GM19238 (cell line): ENCODE results near the gene PSMA5.
A peak's percentile ranks its signal among the peaks of the same experiment; 100 is the strongest.
"Not testable (repeated sequence)": the region's sequence is repeated elsewhere in the genome, so short reads cannot be mapped to it uniquely, and the experiment has no call there.

Experiments used
- DNase-seq: peaks from one replicate; pipeline ENCODE4 v3.0.0; 2011; ENCODE audit warnings: low spot score; ENCODE audit not compliant: insufficient read length

Gene PSMA5

DNA sequence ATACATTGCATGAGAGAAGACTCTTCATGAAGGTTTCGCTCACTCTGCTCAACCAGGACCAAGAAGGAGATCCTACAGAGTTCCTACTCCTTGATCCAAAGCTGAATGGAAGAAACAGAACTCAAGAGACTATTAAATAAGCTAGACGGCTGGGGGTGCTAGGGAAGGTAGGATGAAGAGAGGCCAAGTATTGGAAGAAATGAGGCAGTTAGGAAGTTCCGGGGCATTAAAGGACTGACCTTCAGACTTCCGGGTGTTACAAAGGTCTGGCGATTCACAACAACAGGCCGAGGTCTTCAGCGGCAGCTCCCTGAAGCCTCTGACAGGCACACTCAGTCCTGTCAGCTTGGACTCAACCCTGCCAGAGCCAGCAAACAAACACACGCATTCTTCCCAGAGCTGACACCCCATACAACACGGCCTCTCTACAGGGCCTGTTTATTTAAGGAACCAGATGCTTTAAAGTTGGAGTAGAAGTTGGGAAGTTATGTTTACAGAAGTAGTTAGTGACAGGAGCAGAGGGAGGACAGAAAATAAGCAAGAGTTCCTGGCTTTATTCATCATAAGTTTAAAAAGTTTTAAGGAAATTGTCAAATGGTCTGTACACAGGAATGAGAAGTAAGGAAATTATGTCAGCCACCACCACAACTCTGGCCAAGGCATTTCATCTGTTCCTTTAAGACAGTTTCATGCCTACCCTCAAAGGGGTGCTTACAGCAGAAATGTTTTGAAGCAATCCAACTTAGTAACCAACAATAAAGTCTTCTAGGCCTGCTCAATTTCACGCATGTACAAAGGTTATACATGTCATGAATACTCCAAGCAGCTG lies 33.2 kb downstream of the PSMA5 start:
- no peak for DNase-seq

DNA sequence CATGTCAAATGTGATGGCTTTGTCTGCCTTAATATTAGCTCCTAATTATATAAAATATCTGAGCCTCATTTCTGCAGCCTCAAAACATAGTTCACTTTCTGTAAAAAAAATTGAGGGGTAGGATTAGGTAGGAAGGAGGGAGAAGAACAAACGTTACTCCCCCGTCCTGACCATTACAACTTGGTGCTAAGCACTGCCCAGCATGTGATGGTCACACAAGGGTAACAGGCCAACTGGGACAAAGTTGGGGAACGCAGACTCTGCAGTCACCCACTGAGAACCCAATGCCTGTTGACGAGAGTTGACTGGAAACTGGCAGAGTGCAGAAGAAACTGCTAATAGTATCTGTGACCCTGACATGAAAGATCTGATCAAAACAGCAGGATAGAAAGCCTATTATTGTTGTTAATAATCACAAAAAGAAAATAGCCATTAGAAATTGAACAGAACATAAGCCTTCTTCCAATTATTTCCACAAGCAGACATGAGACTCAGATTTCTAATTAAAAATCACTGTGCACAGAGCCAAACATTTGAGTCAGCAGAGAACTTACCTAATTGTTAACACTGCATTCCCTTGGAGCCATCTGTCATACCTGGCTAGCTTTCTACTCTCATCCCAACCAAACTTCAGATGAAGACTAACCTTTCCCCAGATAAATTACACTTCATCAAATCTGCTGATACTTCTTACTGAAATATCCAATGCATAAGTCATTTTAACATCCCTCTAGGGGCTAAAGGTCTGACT lies 34.0 kb downstream of the PSMA5 start:
- DNase-seq: no peak

DNA sequence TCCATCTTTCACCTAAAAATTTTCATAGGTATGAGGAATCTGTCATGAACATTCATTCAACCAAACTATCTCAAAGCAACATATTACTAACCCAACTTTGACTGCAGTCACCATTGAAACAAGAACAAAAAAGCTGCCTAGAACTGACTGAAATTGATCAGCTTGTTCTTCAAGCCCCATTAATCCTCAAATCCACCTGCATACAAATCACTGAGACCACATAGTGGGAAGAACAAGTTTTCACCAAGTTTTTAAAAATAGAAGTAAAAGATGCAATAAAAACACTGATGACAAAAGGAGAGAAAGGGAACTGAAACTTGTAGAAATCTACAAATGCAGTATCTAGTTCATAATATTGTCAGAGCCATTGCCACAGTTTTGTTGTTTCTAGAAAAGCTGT lies 34.6 kb downstream of the PSMA5 start:
- peak; percentile 11 for DNase-seq

DNA sequence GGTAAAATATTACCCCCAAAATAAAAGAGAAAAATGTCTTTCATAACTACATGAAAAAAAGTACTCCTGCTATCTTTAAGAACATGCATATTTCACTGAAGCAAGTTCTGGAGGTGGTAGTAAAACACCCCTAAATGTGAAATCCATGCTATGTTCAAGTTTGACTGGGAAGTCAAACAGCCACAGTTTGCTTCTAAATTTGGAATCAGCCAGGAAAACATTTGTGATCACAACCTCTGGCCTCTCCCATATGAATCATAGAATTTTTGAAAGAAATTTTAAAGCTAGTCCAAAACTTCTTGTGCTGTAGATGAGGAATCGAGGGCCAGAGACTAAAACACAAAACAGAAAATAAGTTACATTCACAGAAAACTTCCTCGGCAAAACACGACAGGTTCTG lies 35.1 kb downstream of the PSMA5 start:
- DNase-seq: no peak

DNA sequence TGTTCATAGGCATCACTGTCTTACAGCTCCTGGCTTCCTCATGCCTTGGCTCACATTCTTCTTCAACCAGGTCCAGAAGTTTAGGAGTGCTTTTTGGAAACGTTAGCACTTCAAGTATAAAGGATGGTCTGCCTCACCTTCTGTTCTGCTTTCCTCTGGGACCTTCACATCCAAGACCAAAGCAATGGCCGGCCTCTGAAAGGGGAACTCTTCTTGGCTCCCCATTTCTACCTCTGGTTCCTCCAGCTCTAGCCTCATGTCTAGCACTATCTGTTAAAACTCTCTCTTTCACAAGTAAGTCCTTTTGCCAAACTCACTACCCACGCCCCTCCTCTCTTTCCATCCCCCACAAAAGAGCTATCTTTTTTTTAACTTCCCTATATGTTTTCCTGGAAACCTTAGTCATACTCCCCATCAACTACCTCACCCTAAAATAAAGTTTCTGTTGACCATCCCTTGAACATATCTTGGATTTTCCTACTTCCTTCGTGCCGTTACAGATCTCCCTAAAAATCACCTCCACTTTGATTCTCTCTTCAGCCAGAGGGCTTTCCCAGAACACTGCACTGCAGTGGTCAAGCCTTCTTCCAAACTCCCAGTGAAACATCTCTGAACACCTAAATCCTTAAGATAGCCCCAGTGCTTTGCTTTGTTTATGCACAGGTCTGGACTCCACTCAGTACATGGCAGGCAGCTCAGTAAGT lies 36.5 kb downstream of the PSMA5 start:
- no peak for DNase-seq

DNA sequence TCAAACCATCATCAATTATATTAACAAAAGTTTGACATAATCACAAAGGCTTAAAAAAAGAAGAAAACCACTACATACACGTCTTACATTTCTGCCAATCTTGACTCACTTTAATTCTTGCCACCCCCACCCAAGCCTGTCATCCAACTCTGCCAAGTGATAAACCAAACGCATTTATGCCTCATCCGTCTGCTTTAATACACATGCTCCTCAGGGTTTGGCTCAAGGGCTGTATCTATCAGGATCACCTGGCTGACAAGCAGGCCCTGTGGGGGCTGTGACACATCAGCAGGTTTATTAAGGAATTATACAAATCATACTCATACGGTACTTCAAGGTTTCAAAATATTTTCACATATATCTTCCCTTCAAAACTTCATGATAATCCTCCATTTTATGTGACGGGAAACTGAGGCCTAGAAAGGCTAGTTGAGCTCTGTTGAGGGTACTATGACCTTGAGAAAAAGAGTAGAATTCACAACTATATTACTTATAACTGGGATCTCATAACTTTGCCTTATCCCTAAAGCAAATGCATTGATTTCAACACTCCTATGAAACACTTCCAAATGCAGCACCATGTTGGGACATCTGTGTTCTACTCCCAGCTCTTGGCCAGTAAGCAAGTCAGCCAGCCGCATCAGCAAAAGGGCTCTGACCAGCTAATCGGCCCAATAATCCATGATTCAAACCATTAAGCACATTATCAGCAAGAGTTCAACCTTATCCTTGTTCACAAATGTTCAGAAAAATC lies 37.2 kb downstream of the PSMA5 start:
- DNase-seq: no peak

DNA sequence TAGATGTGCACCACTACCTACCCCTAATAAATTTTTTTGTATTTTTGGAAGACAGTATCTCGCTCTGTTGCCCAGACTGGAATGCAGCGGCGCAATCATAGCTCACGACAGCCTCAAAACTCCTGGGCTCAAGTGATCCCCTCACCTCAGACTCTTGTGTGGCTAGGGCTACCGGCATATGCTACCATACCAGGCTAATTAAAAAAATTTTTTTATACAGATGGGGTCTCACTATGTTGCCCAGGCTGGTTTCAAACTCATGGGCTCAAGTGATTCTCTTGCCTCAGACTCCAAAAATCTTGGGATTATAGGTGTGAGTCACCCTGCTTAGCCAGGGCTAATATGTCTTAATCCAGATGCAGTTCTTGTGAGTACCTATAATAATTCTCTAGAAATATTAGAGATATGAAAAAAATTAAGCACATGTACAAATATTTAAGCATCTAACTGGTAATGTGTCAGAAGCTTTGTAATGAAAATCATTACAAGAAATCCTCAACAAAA lies 38.0 kb downstream of the PSMA5 start:
- no peak for DNase-seq

DNA sequence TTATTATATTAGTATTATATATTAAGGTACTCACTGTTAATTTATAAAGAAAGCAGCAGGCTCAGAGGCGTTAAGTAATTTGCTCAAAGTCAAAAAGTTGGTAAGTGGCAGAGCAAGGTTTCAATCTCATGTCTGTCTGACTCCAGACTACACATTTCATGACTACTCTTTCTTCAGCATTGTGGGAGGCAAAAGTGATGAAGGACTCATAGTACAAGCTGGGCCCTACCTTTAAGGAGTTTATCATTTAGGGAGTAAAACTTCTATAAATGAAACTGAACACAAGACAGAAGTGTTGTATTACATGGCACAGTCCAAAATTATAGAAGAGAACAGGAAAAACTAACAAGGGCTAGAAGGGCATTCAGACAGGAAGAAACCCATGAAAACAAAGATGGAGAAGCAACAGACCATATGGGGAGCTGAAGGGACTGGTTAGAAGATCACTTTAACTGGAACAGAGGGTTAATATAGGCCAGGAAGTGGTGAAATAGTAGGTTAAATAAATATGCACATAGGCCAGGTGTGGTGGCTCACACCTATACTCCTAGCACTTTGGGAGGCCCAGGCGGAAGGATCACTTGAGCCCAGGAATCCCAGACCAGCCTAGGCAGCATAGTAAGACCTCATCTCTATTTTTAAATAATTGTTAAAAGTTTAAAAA lies 40.1 kb downstream of the PSMA5 start:
- DNase-seq: no peak

DNA sequence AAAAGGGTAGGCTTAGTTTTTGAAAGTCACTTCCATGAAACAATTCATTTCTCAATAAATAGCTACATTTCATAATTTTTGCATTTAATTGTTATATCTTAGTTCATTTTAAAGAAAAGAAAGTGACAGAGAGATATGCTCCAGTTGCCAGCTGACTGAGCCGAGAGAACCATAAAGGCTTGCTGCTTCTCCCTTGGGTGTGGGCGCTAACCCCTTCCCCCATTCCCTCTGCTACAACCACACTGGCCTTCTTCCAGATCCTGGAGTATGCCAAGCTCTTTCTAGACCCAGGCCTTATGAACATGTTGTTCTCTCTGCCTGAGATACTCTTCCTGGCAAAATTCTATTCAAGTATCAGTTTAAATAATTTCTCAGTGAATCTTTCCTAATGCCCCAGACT lies 40.8 kb downstream of the PSMA5 start:
- DNase-seq: no peak

DNA sequence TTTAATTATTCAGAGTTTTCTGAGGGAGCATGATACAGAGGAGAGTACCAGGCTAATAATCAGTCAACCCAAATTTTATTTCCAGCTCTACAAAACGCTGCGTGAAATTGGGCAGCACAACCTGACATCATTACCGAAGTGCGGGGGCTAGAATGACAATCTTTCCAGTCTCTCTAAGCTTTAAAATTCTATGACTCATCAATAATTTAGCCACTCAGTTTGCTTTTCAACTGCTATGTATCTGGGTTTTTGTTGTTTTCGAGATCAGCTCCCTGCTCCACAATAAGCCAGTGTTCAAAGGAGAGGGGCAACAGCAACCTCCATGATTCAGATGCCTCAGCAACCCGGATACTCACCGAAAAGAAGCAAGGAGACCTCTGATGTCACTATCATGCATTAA lies 42.4 kb downstream of the PSMA5 start:
- no peak for DNase-seq

DNA sequence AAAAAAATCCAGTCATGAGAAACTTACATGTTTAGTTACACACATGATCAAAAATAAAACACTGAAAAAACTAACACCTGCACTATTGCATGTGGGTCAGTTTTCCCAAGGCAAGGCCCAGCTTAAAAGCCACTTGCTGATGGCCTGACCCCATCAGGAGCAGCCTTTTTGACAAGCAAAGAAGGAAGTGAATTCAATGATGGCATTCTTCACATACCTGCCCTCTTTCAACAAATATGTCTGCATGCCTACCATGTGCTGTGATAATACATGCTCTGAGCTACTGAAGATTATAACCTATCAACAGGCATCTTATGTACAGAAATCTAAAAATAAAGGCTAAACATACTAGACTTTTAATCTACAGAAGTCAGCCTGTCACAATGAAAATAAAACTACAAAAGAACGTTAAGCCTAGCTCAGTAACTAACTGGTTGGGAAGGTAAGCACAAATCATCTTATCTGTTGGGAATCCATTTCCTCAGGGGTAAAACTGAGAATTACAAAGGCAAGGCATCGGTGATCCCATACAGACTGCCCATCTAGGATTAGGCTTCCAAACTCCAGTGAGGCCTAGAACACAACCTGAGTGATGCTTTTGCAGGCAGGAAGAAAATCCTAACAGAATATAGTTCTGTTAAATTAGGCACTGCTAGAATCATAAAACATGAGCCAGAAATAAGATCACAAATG lies 43.0 kb downstream of the PSMA5 start:
- DNase-seq: no peak

DNA sequence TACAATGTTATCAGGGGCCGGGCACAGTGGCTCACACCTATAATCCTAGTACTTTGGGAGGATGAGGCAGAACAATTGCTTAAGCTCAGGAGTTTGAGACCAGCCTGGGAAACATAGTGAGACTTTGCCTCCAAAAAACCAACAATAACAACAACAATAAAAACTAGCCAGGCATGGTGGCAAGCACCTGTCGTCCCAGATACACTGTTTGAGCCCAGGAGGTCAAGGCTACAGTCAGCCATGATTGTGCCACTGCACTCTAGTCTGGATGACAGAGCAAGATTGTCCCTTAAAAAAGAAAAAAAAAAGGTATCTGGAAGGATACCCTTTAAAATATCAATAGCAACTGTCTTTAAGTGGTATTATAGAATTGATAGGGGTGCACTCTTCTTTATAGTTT lies 44.7 kb downstream of the PSMA5 start:
- no peak for DNase-seq

DNA sequence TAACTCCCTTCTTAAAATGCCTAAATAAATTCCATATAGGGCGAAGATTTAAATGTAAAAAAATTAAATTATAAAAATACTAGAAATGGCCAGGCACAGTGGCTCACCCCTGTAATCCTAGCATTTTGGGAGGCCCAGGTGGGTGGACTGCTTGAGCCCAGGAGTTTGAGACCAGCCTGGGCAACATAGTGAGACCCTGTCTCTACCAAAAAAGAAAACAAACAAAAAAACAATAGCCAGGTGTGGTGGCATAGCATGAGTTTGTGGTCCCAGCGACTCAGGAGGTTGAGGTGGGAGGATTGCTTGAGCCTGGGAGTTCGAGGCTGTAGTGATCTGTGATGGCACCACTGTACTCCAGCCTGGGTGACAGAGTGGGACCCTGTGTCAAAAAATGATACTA lies 46.3 kb downstream of the PSMA5 start:
- DNase-seq: no peak

DNA sequence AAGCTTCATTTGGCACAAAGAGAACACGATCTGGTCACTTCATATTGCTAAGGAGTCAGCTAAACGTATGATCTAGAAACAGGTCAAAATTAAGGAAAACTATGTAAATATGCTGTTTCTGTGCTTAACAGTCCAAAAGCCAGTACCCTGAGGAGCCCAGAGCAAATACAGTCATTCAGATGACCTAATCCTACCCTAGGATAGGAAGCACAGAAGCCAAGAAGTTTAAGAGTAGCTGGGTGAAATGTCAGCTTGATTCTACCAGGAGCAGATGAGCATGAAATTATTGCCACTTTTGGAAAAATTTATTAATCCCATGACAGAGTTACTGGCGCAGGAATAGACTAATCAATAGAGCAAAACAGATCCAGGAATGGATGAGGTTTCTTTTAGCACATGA lies 46.8 kb downstream of the PSMA5 start:
- DNase-seq: no peak

DNA sequence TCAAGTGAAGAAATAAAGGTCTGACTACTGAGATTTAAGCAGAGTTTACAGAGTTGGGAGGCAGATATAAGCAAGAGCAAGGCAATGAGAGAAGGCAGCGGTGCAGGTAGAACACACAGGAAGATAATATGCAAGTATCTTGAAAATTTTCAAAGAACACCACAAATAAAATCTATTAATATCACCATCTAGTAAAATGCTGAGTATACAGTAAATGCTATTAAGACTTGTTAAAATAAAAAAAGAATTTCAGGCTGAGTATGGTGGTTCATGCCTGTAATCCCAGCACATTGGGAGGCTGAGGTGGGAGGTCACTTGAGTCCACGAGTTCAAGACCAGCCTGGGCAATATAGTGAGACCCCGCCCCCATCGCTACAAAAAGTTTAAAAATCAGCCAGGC lies 48.5 kb downstream of the PSMA5 start:
- DNase-seq: no peak

DNA sequence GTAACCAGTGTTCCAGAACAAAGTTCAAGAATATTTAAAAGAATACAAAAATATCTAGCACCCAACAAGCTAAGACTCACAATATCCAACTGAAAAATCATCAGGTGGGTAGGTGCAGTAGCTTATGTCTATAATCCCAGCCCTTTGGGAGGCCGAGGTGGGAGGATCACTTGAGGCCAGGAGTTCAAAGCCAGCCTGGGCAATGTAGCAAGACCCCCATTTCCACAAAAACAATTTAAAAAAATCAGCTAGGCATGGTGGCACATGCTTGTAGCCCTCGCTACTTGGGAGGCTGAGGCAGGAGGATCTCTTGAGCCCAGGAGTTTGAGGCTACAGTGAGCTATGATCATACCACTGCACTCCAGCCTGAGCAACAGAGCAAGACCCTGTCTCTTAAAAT lies 52.6 kb downstream of the PSMA5 start:
- DNase-seq: not testable (repeated sequence)

DNA sequence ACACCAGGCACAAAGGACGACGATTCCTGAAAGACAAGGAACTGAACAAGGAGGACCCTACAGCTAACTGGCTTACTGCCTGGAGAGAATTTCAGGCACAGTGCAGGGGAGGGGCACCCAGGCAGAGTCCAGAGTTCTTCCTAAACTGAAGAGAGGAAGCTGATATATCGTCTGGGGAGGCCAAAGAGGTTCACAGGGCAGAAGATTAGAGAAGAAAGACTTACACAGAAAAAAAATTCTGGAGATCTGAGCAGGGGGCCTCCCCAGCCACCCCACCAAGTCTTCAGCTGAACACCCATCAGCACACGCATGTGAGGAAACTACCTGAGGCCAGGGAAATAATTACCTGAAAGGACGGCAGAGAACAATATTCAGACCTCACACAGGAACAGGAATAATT lies 53.1 kb downstream of the PSMA5 start:
- no peak for DNase-seq

DNA sequence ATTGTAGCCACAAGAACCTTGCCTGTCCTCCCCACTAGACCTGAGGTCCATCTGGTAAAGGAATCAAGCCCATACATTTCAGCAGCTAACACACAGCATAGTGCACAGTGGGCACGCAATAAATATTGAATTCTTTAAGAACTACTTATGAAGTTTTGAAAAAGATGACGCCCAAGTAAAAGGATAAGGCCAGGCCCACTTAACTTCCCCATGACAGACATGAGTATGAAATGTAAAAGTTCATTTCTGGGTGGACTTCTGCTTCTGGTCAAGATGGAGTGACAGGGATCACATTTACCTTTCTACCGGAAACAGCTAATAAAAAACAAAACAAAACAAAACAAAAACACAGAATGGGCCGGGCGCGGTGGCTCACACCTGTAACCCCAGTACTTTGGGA lies 54.0 kb downstream of the PSMA5 start:
- no peak for DNase-seq

DNA sequence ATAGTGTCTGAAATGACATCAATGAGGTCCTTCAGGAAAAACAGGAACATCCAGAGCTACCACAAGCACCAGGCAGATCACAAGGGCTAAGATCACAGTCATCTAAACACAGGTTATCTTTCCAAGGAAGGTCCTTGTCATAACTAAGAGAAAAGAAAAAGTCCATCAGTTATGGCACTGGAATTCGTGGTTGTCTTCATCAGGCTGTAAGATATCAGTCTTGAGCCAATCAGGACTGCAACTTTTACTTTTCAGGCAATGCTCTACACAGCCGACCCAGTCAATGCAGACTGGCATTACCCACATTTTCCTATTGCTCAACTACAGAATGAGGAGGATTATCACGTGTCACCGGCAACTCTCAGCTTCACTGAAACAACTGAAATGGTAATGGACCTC lies 54.9 kb downstream of the PSMA5 start:
- no peak for DNase-seq

DNA sequence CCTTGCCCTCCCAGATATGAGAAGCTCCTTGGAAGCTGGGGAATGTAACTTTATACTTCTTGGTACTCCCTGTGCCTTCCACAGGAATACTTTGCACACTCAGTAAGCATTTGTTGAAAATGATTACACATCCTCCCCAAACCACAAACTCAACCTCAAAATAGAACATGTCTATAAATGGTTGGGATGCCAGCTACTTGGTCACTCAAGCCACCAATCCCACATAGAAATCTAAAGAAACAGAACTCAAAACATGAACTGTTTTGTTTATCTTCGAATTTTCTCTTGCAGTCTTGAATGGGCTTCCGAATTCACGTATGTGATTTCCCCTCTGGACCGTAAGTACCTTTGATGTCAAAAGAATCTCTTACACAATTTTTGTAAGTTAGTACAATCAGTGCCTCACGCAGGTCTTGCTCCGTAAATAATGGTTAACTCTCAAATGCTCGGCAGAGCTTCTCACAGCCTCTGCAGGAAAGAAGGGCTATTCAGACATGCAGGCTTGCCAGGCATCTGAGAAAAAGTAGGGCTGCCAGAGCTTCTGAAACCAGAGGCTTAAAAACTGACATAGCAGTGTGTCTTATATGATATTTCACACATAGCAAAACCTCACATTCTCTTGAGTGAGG lies 55.4 kb downstream of the PSMA5 start:
- no peak for DNase-seq
